Neural progenitor cell (in vitro differentiated cells): ENCODE measurements around the gene SH3TC1.

Experiments used
- CTCF ChIP-seq: fragments of 200-600 bp; sonication (generic); IDR thresholded peaks from 2 replicates; pipeline ENCODE4 v1.5.1; 2017; ENCODE audit warnings: antibody characterized with exemption, mild to moderate bottlenecking
- EZH2 ChIP-seq: fragments of 200-600 bp; sonication (generic); IDR thresholded peaks from 2 replicates; pipeline ENCODE4 v1.6.1; 2017; ENCODE audit warnings: antibody characterized with exemption, mild to moderate bottlenecking, moderate library complexity
- EZH2phosphoT487 ChIP-seq: fragments of 200-600 bp; sonication (generic); IDR thresholded peaks from 2 replicates; pipeline ENCODE4 v1.6.1; 2017; ENCODE audit warnings: antibody characterized with exemption

GRCh38 chr4:8252301-8253173, 53.4 kb downstream of the SH3TC1 start:
- TF ChIP-seq EZH2 (no peak), EZH2phosphoT487 (no peak), CTCF (no peak)
